DND-41 (cell line): ENCODE data around the gene AP1B1.

Experiments used
- EZH2 ChIP-seq: IDR thresholded peaks from 3 replicates; pipeline ENCODE4 v1.6.1; 2012; ENCODE audit warnings: borderline replicate concordance, low read depth, mild to moderate bottlenecking, moderate library complexity, low read length, inconsistent platforms; ENCODE audit not compliant: severe bottlenecking
- TF ChIP-seq, protein P1 (sequence below): IDR thresholded peaks from 2 replicates; pipeline ENCODE4 v1.5.1; 2012; ENCODE audit warnings: borderline replicate concordance, low read length, moderate library complexity, mild to moderate bottlenecking; ENCODE audit not compliant: poor library complexity, severe bottlenecking; ENCODE audit errors: extremely low read depth

DNA sequence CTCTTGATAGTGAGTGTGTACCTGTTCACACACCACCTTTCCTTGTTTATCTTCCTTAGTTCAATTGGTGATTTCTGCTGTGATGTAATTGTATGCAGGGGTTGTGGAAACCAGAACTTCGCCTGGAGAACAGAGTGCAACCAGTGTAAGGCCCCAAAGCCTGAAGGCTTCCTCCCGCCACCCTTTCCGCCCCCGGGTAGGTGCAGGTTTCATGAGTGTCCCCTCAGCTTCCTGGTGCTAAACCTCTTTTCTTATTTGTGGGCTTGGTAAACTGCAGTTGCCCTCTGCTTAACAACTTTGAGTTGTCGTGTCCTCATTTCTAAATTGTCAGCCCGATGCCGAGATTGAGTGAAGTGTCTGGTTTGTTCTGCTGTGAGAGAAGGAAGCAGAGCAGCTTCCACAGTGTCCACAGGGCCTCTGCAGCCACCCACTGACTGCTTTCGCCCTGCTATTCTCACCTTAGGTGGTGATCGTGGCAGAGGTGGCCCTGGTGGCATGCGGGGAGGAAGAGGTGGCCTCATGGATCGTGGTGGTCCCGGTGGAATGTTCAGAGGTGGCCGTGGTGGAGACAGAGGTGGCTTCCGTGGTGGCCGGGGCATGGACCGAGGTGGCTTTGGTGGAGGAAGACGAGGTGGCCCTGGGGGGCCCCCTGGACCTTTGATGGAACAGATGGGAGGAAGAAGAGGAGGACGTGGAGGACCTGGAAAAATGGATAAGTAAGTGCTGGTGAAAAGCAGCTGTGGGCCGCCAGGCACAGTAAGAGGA lies 89.1 kb downstream of the AP1B1 start:
- TF ChIP-seq, protein P1, sequence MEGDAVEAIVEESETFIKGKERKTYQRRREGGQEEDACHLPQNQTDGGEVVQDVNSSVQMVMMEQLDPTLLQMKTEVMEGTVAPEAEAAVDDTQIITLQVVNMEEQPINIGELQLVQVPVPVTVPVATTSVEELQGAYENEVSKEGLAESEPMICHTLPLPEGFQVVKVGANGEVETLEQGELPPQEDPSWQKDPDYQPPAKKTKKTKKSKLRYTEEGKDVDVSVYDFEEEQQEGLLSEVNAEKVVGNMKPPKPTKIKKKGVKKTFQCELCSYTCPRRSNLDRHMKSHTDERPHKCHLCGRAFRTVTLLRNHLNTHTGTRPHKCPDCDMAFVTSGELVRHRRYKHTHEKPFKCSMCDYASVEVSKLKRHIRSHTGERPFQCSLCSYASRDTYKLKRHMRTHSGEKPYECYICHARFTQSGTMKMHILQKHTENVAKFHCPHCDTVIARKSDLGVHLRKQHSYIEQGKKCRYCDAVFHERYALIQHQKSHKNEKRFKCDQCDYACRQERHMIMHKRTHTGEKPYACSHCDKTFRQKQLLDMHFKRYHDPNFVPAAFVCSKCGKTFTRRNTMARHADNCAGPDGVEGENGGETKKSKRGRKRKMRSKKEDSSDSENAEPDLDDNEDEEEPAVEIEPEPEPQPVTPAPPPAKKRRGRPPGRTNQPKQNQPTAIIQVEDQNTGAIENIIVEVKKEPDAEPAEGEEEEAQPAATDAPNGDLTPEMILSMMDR, result no peak
- no peak for TF ChIP-seq EZH2
